Neuron (in vitro differentiated cells): ENCODE measurements around the gene VPS4B.
"Not testable (repeated sequence)": the region's sequence is repeated elsewhere in the genome, so short reads cannot be mapped to it uniquely, and the experiment has no call there.

Experiments used
- H2AFZ ChIP-seq: one replicate; pipeline ENCODE4 v1.6.1; 2013; ENCODE audit warnings: low read depth, mild to moderate bottlenecking, inconsistent platforms, low read length, moderate library complexity
- H3K27me3 ChIP-seq: one replicate; pipeline ENCODE4 v1.6.1; 2013; ENCODE audit warnings: low read length; ENCODE audit not compliant: insufficient read depth
- H3K36me3 ChIP-seq: one replicate; pipeline ENCODE4 v1.6.1; 2013; ENCODE audit warnings: low read length; ENCODE audit not compliant: insufficient read depth
- H3K4me1 ChIP-seq: one replicate; pipeline ENCODE4 v1.6.1; 2013; ENCODE audit warnings: low read length; ENCODE audit not compliant: insufficient read depth
- H3K4me3 ChIP-seq: 2 replicates; pipeline ENCODE4 v1.5.1; 2013; ENCODE audit warnings: mild to moderate bottlenecking, low read length, moderate library complexity
- H3K9me3 ChIP-seq: one replicate; pipeline ENCODE4 v1.6.1; 2013; ENCODE audit warnings: low read length

The VPS4B gene

GRCh38 chr18:63422087-63422863, at the start of gene VPS4B:
TSS of gene VPS4B (minus strand) at chr18:63422476. CDS start at chr18:63422259, 217 bp downstream.
- no peaks in the 10 kb centered on the region for H3K9me3 ChIP-seq
- no peaks in the 10 kb centered on the region for H3K27me3 ChIP-seq
- peak within 1 kb of the TSS; percentile 91 for H3K4me3 ChIP-seq
- peaks cover 16% of the 10 kb centered on the region for H3K36me3 ChIP-seq
- peaks cover 11% of the 10 kb centered on the region for H3K4me1 ChIP-seq
- H2AFZ ChIP-seq: peak within 1 kb of the TSS; percentile 70

GRCh38 chr18:63470751-63471150, 48.5 kb upstream of the VPS4B start:
- H2AFZ ChIP-seq: no peak overlapping the region
- no peak overlapping the region for H3K4me3 ChIP-seq
- no peaks in the 10 kb centered on the region for H3K9me3 ChIP-seq

DNA sequence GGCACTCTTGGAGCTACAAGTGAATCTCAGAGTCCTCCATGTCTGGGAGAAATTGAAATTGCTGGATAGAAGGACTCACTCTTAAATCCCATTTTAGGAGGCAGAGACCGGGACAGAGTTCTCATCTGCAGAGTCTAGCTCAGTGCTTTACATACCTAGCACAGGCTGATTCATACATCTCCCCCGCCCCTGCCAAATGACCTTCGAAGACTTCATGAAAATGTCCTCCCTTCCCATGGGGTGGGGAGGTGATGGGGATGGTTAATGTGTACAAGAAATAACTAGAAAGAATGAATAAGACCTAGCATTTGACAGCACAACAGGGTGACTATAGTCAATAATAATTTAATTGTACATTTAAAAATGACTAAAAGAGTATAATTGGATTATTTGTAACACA, 46.3 kb upstream of the VPS4B start:
- H3K36me3 ChIP-seq: no peaks in the 10 kb centered on the region
- H2AFZ ChIP-seq: no peak overlapping the region
- H3K4me3 ChIP-seq: no peak overlapping the region
- no peaks in the 10 kb centered on the region for H3K9me3 ChIP-seq
- no peaks in the 10 kb centered on the region for H3K4me1 ChIP-seq
- no peaks in the 10 kb centered on the region for H3K27me3 ChIP-seq

More at GRCh38 chr18:63470751-63471150, 48.5 kb upstream of the VPS4B start:
- Histone ChIP-seq H3K36me3 (no peaks in the 10 kb centered on the region), H3K27me3 (no peaks in the 10 kb centered on the region), H3K4me1 (no peaks in the 10 kb centered on the region)

DNA sequence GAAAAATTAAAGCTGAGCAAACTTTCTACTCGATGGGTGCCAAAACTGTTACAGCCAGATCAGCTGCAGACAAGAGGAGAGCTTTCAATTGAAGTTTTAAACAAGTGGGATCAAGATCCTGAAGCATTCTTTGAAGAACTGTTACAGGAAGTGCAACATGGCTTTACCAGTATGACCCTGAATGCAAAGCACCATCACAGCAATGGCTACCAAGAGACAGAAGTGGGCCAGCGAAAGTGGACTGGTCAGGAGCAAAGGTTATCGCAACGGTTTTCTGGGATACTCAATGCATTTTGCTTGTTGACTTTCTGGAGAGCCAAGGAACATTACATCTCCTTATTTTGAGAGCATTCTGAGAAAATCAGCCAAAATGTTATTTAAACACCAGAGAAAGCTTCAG, 45.4 kb upstream of the VPS4B start:
- no peak overlapping the region for H2AFZ ChIP-seq
- no peaks in the 10 kb centered on the region for H3K27me3 ChIP-seq
- no peaks in the 10 kb centered on the region for H3K36me3 ChIP-seq
- no peaks in the 10 kb centered on the region for H3K9me3 ChIP-seq
- no peak overlapping the region for H3K4me3 ChIP-seq
- H3K4me1 ChIP-seq: no peaks in the 10 kb centered on the region

- Histone ChIP-seq H2AFZ (no peak overlapping the region), H3K4me3 (no peak overlapping the region), H3K4me1 (no peaks in the 10 kb centered on the region), H3K36me3 (no peaks in the 10 kb centered on the region), H3K9me3 (no peaks in the 10 kb centered on the region), H3K27me3 (no peaks in the 10 kb centered on the region)
These were observed 42.8 kb upstream of the VPS4B start for GRCh38 chr18:63465059-63465458.

- no peak overlapping the region for H3K4me3 ChIP-seq
- no peaks in the 10 kb centered on the region for H3K4me1 ChIP-seq
- H3K36me3 ChIP-seq: no peaks in the 10 kb centered on the region
- H3K9me3 ChIP-seq: no peaks in the 10 kb centered on the region
- H2AFZ ChIP-seq: no peak overlapping the region
- no peaks in the 10 kb centered on the region for H3K27me3 ChIP-seq
These were observed 42.2 kb upstream of the VPS4B start for GRCh38 chr18:63464434-63464833.

DNA sequence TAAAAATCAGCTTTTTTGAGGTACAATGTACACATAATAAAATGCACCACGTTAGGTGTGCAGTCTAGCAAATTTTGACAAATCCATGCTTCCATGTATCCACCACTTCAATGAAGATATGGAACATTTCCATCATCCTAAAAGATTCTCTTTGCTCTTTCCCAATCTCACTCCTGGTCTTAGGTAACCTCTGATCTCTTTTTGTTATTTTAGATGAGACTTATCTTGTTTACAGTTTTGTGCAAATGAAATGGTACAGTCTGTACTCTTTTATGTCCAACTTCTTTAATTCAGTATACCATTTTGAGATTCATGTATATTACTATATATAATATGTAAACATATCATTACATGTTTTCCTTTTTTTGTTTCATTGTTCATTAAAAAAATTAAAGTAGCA, 38.1 kb upstream of the VPS4B start:
- H3K4me1 ChIP-seq: no peaks in the 10 kb centered on the region
- H2AFZ ChIP-seq: no peak overlapping the region
- no peaks in the 10 kb centered on the region for H3K36me3 ChIP-seq
- H3K9me3 ChIP-seq: no peaks in the 10 kb centered on the region
- H3K4me3 ChIP-seq: no peak overlapping the region
- H3K27me3 ChIP-seq: no peaks in the 10 kb centered on the region

- H2AFZ ChIP-seq: no peak overlapping the region
These were observed 35.7 kb upstream of the VPS4B start for GRCh38 chr18:63457977-63458376.

GRCh38 chr18:63454497-63454896, 32.2 kb upstream of the VPS4B start:
- Histone ChIP-seq H3K9me3 (peaks cover 5% of the 10 kb centered on the region), H3K4me3 (no peak overlapping the region), H2AFZ (no peak overlapping the region), H3K4me1 (peaks cover 3% of the 10 kb centered on the region), H3K36me3 (no peaks in the 10 kb centered on the region), H3K27me3 (no peaks in the 10 kb centered on the region)

More at GRCh38 chr18:63457977-63458376, 35.7 kb upstream of the VPS4B start:
- H3K36me3 ChIP-seq: no peaks in the 10 kb centered on the region
- H3K9me3 ChIP-seq: peaks cover 2% of the 10 kb centered on the region
- H3K4me1 ChIP-seq: no peaks in the 10 kb centered on the region
- H3K27me3 ChIP-seq: no peaks in the 10 kb centered on the region
- H3K4me3 ChIP-seq: no peak overlapping the region

DNA sequence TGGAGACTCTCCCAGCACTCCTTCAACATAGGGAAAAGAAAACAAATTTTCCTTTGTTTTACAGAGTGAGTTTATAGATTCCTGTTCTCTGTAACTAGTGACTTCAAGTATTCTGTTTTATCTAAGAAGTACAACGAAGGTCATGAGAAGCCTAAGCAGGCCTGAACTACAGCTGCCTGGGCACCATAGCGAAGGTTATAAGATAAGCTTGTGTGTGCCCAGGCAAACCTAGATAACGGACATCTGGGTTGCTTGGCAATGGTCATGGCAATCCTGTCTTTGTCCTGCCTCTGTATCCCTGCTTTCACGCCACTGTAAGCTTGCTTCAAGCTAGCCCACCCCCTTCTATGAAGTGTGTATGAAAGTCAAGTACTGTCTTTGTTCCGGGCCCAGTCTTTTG, 30.5 kb upstream of the VPS4B start:
- not testable (repeated sequence) for H3K27me3 ChIP-seq, H2AFZ ChIP-seq, H3K36me3 ChIP-seq, H3K4me1 ChIP-seq, H3K4me3 ChIP-seq, H3K9me3 ChIP-seq

GRCh38 chr18:63451799-63452660, 29.8 kb upstream of the VPS4B start:
- peaks cover 5% of the 10 kb centered on the region for H3K9me3 ChIP-seq

GRCh38 chr18:63449426-63449825, 27.1 kb upstream of the VPS4B start:
- no peaks in the 10 kb centered on the region for H3K27me3 ChIP-seq
- no peak overlapping the region for H2AFZ ChIP-seq
- H3K9me3 ChIP-seq: peaks cover 5% of the 10 kb centered on the region
- no peaks in the 10 kb centered on the region for H3K36me3 ChIP-seq
- no peak overlapping the region for H3K4me3 ChIP-seq
- H3K4me1 ChIP-seq: peaks cover 3% of the 10 kb centered on the region

More at GRCh38 chr18:63451799-63452660, 29.8 kb upstream of the VPS4B start:
- Histone ChIP-seq H3K4me3 (no peak overlapping the region), H2AFZ (no peak overlapping the region), H3K27me3 (no peaks in the 10 kb centered on the region), H3K4me1 (peaks cover 3% of the 10 kb centered on the region), H3K36me3 (no peaks in the 10 kb centered on the region)

DNA sequence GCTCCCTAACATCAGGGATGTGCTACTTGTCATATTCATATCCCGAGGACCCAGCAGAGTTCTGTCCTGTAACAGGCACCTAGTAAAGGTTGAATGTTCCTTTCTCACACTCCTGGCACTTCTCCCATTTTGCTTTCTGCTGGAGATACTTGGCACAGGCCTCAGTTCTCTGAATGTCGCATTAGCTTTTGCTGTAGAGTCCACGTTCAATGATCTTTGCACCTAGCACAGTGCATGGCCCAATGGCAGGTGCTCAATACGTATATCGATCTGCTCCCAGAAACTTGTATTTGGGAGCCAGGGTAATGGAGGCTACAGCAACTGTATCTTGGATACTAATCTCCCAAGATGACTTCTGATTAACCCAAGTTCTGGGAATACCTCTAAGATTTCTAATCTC, 24.8 kb upstream of the VPS4B start:
- no peaks in the 10 kb centered on the region for H3K27me3 ChIP-seq
- no peak overlapping the region for H3K4me3 ChIP-seq
- no peaks in the 10 kb centered on the region for H3K36me3 ChIP-seq
- H2AFZ ChIP-seq: no peak overlapping the region
- H3K9me3 ChIP-seq: peaks cover 3% of the 10 kb centered on the region
- H3K4me1 ChIP-seq: peaks cover 3% of the 10 kb centered on the region
